ENCODE results near the gene VPS9D1.
"Not testable (repeated sequence)": the region's sequence is repeated elsewhere in the genome, so short reads cannot be mapped to it uniquely, and the experiment has no call there.

Gene VPS9D1

GRCh38 chr16:89701425-89702406 is 19.0 kb downstream of the VPS9D1 start, which contains the start of gene SPATA2L:
SPATA2L (minus strand) TSS chr16:89701705; CDS start chr16:89701232, 473 bp downstream.
- TF ChIP-seq CTCF (conservative IDR thresholded peaks at IDR 0.05; ENCODE audit: low read depth, low read length): no peak
- Histone ChIP-seq H3K4me1 (ENCODE audit: low read depth, poor library complexity, severe bottlenecking) (peaks cover 31% of the 10 kb centered on the region), H3K79me2 (ENCODE audit: insufficient read depth, low read depth) (no peaks in the 10 kb centered on the region), H3K4me2 (peak within 1 kb of the TSS; percentile 85), H3K9ac (peak within 1 kb of the TSS; percentile 64), H3K27me3 (ENCODE audit: insufficient read depth, low read depth) (no peaks in the 10 kb centered on the region), H4K20me1 (ENCODE audit: insufficient read depth) (no peaks in the 10 kb centered on the region), H3K36me3 (ENCODE audit: insufficient read depth) (no peaks in the 10 kb centered on the region), H3K4me3 (IDR thresholded peaks at IDR 0.05; ENCODE audit: insufficient read depth, low read depth, low read length) (no peak within 1 kb of the TSS), H3K27ac (peak within 1 kb of the TSS; percentile 68), H2AFZ (ENCODE audit: low read depth) (peak within 1 kb of the TSS; percentile 56)

- H3K27ac ChIP-seq: peak overlapping the region; percentile 68
Measured at GRCh38 chr16:89700649-89701424, 19.9 kb downstream of the VPS9D1 start.

GRCh38 chr16:89700100-89700648 is 20.5 kb downstream of the VPS9D1 start:
- H3K9ac ChIP-seq: peak overlapping the region; percentile 64
- H3K27ac ChIP-seq: peak overlapping the region; percentile 68
- H3K27me3 ChIP-seq (ENCODE audit: insufficient read depth, low read depth): no peaks in the 10 kb centered on the region
- H3K4me2 ChIP-seq: peak overlapping the region; percentile 85
- H3K36me3 ChIP-seq (ENCODE audit: insufficient read depth): no peaks in the 10 kb centered on the region
- peak; percentile 65 for TF ChIP-seq CTCF (conservative IDR thresholded peaks at IDR 0.05; ENCODE audit: low read depth, low read length)
- peak overlapping the region; percentile 56 for H2AFZ ChIP-seq (ENCODE audit: low read depth)
- peaks cover 31% of the 10 kb centered on the region for H3K4me1 ChIP-seq (ENCODE audit: low read depth, poor library complexity, severe bottlenecking)
- no peaks in the 10 kb centered on the region for H4K20me1 ChIP-seq (ENCODE audit: insufficient read depth)
- H3K4me3 ChIP-seq (IDR thresholded peaks at IDR 0.05; ENCODE audit: insufficient read depth, low read depth, low read length): no peak overlapping the region
- H3K79me2 ChIP-seq (ENCODE audit: insufficient read depth, low read depth): no peaks in the 10 kb centered on the region

More at GRCh38 chr16:89700649-89701424, 19.9 kb downstream of the VPS9D1 start:
- Histone ChIP-seq H3K36me3 (ENCODE audit: insufficient read depth) (no peaks in the 10 kb centered on the region), H3K9ac (peak overlapping the region; percentile 64), H3K4me2 (peak overlapping the region; percentile 85), H3K4me1 (ENCODE audit: low read depth, poor library complexity, severe bottlenecking) (peaks cover 33% of the 10 kb centered on the region), H3K4me3 (IDR thresholded peaks at IDR 0.05; ENCODE audit: insufficient read depth, low read depth, low read length) (no peak overlapping the region), H3K27me3 (ENCODE audit: insufficient read depth, low read depth) (no peaks in the 10 kb centered on the region), H4K20me1 (ENCODE audit: insufficient read depth) (no peaks in the 10 kb centered on the region), H3K79me2 (ENCODE audit: insufficient read depth, low read depth) (no peaks in the 10 kb centered on the region), H2AFZ (ENCODE audit: low read depth) (peak overlapping the region; percentile 56)
- 0 out of 2 replicates have a peak, but pooled peaks have one; percentile 19 for TF ChIP-seq CTCF (conservative IDR thresholded peaks at IDR 0.05; ENCODE audit: low read depth, low read length)

- not testable (repeated sequence) for H3K27ac ChIP-seq; H3K79me2 ChIP-seq (ENCODE audit: insufficient read depth, low read depth); H3K9ac ChIP-seq; H3K36me3 ChIP-seq (ENCODE audit: insufficient read depth); H4K20me1 ChIP-seq (ENCODE audit: insufficient read depth); H3K4me3 ChIP-seq (IDR thresholded peaks at IDR 0.05; ENCODE audit: insufficient read depth, low read depth, low read length); H3K27me3 ChIP-seq (ENCODE audit: insufficient read depth, low read depth)
- peak overlapping the region; percentile 85; the same call in 1 of the 2 replicates for H3K4me2 ChIP-seq
- peaks cover 31% of the 10 kb centered on the region for H3K4me1 ChIP-seq (ENCODE audit: low read depth, poor library complexity, severe bottlenecking)
- H2AFZ ChIP-seq (ENCODE audit: low read depth): peak overlapping the region; percentile 36; the same call in 1 of the 2 replicates
Measured at GRCh38 chr16:89699629-89700099, 21.0 kb downstream of the VPS9D1 start.

- not testable (repeated sequence) for H2AFZ ChIP-seq (ENCODE audit: low read depth); H3K27me3 ChIP-seq (ENCODE audit: insufficient read depth, low read depth); H3K79me2 ChIP-seq (ENCODE audit: insufficient read depth, low read depth); H3K4me2 ChIP-seq; H4K20me1 ChIP-seq (ENCODE audit: insufficient read depth); H3K36me3 ChIP-seq (ENCODE audit: insufficient read depth); H3K27ac ChIP-seq; H3K4me3 ChIP-seq (IDR thresholded peaks at IDR 0.05; ENCODE audit: insufficient read depth, low read depth, low read length); H3K9ac ChIP-seq
- H3K4me1 ChIP-seq (ENCODE audit: low read depth, poor library complexity, severe bottlenecking): peaks cover 31% of the 10 kb centered on the region
Measured at GRCh38 chr16:89698717-89699116, 22.0 kb downstream of the VPS9D1 start.

Measured in KMS-11 (cell line).